Activated CD8-positive, alpha-beta memory T cell treated with anti-CD3 and anti-CD28 coated beads, Interleukin-2, amount 50 U/mL, for 24 hours (primary cell): ENCODE measurements around the gene BAG2.

Source experiments
- DNase-seq: peaks from one replicate; pipeline ENCODE4 v3.0.0-alpha.2; 2020; ENCODE audit errors: extremely low read depth

The BAG2 gene

DNA sequence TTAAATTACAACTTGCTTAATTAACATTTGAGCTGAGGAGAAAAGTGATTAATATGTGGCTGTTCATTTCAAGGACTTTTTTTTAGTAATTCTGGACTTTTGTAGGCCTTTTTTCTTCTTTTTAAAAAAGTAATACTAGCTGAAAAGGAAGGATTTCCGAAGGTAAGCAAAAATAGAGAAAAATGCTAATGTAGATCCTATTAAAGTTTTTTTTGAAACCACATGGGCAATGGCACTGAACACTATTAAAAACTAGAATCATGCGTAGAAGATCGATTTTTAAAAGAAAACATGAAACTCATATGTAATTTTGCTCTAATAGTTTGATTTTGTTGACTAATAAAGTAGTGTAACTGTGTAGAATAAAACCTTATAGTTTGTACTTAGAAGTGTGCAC lies 2.4 kb downstream of the BAG2 start:
- DNase-seq: no peak

DNA sequence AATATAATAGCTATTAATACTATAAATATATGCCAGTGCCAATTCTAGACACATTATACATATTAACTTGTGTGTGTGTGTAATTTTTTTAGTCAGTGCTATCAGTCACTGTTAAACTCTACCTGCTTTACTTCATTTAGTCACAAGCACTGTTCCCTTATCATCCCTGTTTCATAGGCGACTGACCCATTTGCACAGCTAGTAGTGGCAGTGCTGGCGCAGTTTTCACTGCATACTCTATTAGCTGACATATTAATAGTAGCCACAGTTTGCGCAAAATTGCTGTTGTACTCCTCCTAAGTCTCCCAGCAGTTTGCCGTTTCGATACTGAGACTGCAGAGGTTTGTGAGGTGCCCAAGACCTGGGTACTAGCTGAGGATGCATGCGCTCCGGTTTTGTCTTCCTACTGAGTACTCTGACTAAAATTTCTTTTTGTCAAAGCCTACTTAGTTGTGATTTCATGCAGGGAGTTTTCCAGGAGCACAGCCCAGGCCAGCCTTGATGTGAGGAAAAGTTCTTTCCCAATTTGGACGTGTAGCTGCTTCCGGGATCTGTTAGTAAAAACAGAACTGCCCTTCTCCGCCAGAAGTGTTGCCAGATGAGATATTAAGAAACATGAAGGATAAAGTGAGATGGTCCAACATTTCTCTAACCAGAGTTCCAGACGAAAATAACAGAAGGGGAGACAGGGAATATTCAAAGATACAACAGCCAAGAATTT lies 5.6 kb downstream of the BAG2 start:
- DNase-seq: no peak

DNA sequence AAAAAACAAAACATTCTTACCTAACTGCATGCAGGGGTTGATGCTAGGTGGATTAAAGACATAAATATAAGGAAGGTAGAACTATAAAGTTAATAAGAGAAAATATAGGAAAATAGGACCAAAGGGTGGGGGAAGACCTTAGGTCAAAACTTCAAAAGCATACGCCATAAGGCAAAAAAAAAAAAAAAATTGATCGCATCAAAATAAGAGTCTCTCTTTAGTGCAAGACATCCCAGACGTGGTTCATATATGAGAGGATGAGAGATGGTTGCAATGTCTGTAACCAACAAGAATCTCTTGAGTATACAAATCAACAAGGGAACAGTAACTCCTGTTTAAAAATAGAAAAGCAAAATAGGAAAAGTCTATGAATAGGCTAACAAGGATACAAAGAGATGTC lies 8.5 kb downstream of the BAG2 start:
- no peak for DNase-seq

DNA sequence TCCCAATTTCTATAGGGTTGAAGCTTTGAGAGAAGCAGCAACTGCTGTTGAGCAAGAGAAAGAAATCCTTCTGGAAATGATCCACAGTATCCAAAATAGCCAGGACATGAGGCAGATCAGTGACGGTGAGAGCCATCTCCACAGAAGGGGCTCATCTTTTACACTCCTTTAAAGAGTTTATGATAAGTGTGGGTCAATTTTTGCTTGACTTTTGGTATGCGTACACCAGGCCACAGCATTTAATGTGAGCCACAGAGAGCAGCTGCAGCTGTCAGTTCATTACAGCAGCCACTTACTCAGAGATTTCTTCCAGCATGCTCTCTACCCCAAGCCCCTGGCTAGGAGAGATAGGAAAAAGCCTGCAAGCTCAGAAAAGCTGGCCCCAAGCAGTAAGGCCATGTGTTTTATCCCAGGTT lies 9.9 kb downstream of the BAG2 start:
- DNase-seq: no peak

DNA sequence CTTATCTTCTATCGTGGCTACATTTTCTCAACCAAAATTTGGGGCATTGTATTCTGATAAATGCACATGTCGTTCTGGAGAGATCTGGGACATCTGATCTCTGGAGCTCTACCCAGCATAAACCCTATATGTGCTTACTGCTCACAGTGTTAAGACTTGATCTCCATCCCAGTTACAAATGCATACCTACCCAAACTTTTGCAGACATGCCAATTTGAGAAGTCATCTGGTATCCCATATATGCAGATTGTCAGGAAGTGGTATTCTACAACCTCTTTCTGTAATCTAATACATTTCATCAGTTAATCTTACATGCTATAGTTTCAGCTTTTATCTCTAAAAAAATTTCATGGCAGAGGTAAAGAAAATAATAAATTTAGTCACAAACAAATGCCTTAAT lies 11.2 kb downstream of the BAG2 start:
- DNase-seq: no peak

DNA sequence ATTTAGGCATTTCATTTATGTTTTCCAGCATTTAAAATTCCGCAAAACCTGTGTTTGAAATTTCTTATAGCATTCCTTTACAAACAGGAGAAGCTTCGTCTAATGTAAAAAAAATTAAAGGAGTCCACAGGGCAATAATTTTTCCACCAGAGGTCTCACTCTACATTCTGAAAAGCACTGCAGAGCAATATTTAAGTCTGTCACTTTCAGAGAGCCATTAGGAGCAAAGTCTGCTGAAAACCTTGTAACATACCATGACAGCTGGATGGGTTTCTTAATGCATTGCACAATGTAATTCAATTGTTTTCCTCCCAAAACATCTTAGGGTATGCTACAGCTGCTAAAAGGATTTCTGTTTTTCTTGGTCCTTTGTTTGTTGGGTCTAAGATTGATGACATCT lies 18.0 kb downstream of the BAG2 start:
- DNase-seq: no peak

DNA sequence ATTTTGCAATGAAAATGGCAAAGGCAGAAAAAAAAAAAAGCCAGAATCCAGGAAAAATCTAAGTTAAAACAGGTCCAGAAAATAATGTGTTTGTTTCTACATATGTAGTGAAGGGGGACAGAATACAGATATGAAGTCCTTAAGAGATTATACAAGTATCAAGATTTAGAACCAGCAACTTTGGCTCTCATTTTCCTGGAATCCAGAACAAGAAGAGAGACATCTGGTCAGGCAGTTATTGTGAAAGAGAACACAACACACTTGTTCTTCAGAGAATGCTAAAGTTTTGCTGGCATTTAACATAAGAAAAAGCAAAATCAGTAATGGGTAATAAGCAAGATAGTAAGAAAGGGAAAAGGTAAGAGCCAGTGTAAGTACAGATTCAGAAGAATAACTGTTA lies 21.1 kb downstream of the BAG2 start:
- DNase-seq: no peak

DNA sequence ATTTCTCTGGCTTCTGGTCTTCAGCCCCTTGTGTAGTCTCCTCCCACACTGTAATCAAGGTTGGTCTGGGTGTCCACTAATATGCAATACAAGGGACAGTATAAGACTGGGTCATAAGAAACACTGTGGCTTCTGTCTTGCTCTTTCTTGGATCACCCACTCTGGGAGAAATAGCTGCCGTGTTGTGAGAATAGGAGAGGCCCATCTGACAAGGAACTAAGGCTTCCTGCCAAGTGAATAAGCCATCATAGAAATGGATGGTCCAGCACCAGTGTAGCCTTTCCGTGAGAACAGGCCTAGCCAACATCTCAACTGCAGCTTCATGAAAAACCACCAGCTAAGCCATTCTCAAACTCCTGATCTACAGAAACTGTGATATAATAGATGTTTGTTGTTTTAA lies 23.3 kb downstream of the BAG2 start:
- DNase-seq: no peak

DNA sequence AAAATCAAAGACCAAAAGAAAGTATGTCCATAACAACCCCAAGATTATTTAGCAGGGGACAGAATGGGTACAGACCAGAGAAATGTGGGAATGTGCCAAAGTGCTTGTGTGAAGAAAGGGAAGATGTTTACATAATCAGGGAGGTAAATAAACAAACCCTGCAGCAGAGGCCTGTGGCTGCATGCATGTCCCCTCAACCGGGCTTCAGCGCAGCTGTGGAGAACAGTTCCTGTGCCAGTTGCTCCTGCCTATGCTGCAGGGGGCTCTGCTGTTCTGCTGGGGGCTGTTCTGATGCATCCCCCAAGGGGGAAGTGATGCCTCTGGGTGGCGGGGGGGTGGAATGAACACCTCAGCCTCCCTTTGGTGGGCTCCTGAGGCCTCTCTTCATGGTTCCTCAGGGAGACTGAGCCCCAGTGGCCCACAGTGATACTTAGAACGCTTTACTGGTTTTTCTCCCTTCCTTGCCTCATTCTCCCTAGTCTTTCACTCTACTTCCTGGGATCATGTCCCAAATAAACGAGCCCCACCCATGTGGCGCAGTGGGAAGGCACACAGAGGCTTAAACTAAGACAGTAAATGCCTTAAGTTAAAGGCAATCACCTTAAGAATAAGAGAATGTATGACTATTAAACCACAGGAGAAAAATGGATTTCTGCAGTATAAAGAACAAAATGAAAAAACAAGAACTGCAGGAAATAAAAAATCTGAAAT lies 27.0 kb downstream of the BAG2 start:
- DNase-seq: no peak

DNA sequence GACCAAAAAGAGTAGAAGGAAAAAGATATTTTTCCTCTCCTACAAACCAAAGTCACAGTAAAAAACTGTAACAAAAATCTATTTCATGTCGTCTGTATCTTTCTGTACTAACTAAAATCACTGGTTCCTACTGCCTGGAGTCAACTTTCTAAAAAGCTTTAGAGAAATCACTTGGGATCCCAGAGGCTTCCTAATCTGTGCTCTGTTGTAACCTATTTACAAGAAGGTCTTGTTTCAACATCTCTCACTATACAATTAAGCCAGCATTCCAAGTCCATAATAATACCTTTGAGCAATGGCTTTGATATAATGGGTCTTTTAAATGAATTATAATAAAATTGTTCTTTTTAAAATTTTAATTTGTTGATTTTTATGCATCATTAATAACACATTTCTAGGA lies 29.6 kb downstream of the BAG2 start:
- no peak for DNase-seq

DNA sequence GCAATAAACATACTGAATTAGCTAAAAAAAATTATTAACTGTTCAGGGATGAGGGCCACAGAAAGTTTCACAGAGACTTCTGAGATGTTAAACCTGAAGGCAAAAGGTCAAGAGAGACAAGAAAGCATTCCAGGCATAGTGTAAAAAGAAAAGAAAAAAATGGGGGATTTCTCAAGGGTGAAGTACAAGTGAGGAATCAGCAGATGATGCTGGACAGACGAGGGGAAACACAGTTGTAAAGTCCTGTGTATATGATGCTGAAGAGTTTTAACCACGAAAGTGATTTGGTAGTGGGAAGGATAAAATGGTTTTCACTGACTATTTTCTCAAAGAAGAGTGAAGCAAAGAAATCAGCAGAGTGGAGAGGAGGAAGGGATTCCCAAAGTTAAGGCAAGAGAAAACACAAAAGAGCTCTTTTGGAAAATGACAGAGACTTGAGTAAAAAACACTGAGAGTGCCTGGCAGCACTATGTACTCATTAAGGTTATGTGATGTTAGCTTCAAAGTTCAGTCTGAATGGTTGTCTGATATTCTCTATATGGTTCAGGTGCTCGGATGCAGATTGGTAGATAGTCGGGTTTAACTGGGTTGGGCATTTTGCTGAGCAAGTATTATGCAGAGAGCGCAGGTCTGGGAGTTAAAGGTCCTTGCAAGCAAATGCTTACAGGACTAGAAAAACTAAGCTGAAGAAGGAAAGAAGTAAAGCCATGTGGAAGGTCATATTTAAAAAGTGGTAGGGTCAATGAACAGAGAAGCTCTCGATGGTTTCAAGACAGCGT lies 33.6 kb downstream of the BAG2 start:
- DNase-seq: no peak

DNA sequence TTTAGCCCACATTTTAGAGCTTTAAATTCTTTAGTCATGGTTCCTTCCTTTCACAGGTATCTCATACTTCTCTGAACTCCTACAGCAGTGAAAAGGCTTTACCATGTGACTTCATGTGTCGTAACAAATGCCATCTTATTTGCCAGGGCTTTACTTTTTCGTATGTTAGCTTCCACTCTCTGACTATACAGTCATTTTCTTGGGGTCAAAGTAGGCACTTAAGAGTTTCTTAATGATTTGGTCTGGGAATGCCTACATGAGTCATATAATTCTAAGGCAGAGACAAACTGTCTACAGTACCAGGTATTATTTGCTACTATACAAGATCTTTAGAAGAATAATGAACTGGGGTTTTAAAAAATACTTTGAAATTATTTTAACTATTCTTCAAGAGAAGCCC lies 35.0 kb downstream of the BAG2 start:
- DNase-seq: no peak

DNA sequence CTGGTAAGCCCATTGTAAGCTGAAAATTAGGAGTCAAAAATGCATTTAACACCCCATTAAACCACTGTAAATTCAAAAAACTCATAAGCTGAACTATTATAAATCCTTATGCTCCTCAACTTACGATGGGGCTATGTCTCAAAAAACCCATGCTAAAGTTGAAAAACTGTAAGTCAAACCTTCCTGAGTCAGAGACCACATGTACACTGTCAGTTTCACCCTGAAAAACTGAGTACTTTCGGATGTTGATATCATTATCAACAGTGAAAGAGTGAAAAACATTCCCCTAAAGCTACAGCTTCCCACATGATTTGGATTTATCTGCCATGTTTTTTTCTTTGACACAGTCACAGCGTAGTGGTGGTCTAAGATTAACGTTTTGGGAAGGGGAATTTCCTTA lies 35.7 kb downstream of the BAG2 start:
- no peak for DNase-seq

DNA sequence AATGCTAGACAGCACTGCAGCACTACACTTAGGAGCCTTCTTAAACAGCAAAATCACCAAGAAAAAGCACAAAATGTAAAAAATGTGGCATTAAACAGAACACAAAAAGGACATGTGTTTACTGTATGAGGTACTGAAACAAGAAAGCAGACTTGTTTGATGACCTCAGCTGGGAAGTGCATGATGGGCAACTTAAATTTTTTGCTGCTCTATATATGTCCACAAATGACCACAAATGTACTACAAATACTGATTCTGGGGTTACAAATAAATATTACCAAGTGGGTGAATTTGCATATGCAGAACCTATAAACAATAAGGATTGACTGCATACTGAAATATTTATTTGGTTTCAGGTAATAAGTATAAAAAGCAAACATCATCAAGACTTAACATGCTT lies 36.9 kb downstream of the BAG2 start:
- no peak for DNase-seq

DNA sequence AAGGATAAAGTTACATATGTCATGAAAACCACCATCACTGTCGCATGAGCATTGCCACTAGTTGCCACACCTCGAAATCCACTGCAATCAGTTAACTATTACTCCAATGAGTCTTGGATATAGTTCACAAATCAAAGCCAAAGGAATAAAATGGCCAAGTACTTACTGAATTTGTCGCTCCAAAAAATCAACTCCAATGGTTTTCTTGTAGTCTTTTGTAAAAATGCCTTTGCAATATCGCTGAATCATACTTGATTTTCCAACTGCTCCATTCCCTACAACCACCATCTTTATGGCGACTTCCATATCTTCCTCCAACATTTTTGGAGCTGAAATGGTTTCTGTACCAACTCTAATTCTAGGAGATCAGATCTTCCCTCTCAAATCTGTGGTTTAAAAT lies 37.9 kb downstream of the BAG2 start:
- no peak for DNase-seq

DNA sequence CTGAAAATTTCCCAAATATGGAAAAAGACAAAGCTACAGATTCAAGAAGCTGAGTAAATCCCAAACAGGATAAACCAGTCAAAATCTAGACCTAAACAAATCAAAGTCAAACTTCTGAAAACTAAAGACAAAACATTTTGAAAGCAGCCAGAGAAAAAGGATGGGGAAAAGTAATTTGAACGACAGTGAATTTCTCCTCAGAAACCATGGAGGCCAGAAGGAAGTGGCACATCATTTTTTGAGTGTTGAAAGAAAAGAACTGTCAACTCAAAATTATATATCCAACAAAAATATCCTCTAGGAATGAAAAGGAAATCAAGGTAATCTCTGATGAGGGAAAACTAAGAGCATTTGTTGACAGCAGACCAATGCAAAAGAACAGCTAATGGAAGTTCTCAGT lies 43.1 kb downstream of the BAG2 start:
- no peak for DNase-seq

DNA sequence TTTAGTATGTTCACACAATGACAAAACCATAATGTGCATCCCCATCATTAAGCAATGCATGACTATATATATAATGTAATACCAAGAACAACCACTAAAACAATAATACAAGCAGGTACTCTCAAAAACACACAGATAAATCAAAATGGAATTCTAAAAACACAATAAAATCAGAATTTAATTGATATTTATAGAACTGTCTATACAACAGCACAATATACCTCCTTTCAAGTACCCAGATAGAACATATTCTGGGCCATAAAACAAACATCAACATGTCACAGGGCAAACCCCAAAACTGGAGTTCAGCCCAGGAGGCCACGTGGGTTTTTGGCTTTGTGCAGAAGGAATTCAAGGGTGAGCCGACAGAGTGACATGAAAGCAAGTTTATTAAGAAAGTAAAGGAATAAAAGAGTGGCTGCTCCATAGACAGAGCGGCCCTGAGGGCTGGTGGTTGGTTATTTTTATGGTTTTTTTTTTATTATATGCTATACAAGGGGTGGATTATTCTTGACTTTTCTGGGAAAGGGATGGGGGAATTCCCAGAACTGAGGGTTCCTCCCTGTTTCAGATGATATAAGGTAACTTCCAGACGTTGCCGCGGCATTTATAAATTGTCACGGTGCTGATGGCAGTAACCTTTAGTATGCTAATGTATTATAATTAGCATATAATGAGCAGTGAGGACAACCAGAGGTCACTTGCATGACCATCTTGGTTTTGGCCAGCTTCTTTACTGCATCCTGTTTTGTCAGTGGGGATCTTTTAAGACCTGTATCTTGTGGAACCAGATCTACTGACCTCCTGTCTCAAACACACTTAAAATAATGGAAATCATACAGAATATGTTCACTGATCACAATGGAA lies 44.3 kb downstream of the BAG2 start:
- DNase-seq: no peak

DNA sequence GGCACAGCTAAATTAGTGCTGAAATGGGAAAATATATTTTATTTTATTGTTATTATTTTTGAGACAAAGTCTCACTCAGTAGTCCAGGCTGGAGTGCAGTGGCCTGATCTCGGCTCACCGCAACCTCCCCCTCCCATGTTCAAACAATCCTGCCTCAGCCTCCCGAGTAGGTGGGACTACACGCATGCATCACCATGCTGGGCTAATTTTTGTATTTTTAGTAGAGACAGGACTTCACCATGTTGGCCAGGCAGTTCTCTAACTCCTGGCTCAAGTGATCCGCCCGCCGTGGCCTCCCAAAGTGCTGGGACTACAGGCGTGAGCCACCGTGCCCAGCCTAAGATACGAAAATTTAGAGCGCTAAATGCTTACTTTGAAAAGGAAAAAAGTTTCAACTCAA lies 45.1 kb downstream of the BAG2 start:
- no peak for DNase-seq

DNA sequence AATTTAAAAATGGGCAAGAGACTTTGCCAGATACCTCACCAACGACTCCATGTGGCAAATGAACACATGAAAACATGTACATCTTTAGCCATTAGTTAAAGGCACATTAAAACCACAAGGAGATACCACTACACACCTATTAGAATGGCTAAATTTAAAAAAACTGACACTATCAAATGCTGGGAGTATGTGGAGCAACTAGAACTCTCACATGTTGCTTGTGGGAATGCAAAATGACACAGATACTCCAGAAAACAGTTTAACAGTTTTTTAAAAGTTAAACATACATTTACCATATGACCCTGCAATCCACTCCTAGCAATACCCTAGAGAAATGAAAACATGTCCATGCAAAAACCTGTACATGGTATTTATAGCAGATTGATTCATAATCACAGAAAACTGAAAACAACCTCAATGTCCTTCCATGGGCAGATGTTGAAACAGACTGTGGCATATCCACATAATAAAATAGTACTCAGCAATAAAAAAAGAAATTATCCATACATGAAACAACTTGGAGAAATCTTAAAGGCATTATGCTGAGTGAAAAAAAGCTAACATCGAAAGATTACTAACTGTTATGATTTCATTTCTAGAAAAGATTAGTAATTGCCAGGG lies 48.1 kb downstream of the BAG2 start:
- DNase-seq: no peak

DNA sequence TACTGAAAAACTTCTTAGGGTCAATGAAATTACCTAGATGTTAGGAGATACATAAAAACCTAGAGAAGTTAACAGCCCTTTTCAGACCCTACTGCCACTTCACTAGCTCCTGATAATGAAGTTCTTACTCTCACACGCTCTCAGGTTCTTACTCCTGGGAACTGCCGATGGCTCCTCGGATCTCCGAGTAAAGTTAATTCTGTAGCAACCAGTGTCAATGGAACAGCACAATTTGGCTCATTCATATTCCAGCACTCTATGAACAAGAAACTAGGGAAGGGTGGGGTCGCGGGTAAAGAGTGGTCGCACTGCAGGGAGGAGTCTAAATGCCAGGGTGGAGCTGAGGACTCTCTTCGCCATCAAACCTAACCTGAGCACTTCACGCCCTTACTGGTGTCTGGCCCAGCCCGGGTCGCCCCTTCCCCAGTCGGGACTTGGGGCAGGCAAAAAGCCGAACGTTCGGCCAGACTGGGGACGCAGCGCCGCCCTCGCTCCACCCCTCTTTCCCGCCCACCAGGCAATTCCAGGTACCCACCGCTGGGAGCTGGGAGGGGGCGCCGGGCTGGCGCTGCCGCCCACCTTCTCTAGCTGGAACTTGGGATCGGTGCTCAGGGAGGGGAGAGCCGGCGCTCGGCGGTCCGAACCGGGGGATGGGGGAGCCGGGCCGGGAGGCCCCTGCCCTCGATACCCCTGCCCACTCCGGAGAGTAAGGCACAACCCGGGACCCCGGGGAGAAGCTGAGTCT lies 49.2 kb downstream of the BAG2 start:
- no peak for DNase-seq
